ENCODE data around the gene FARP2.
"Not testable (repeated sequence)": the region's sequence is repeated elsewhere in the genome, so short reads cannot be mapped to it uniquely, and the experiment has no call there.

The FARP2 gene

DNA sequence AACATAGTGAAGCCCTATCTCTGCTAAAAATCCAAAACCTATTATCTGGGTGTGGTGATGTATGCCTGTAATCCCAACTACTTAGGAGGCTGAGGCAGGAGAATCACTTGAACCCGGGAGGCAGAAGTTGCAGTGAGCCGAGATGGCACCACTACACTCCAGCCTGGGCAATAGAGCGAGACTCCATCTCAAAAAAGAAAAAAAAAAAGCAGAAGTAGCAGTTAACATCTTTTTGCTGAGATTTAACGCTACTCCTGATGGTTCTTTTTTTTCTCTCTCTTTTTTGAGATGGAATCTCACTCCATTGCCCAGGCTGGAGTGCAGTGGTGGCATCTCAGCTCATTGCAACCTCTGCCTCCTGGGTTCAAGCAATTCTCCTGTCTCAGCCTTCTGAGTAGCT is 36.7 kb downstream of the FARP2 start:
- Mint-ChIP-seq H3K4me1 (ENCODE audit: low read depth) (peaks cover 25% of the 10 kb centered on the region), H3K36me3 (ENCODE audit: low read depth) (peaks cover 32% of the 10 kb centered on the region)
- H3K27ac Mint-ChIP-seq, H3K4me3 Mint-ChIP-seq, H3K27me3 Mint-ChIP-seq, H3K9me3 Mint-ChIP-seq: not testable (repeated sequence)

DNA sequence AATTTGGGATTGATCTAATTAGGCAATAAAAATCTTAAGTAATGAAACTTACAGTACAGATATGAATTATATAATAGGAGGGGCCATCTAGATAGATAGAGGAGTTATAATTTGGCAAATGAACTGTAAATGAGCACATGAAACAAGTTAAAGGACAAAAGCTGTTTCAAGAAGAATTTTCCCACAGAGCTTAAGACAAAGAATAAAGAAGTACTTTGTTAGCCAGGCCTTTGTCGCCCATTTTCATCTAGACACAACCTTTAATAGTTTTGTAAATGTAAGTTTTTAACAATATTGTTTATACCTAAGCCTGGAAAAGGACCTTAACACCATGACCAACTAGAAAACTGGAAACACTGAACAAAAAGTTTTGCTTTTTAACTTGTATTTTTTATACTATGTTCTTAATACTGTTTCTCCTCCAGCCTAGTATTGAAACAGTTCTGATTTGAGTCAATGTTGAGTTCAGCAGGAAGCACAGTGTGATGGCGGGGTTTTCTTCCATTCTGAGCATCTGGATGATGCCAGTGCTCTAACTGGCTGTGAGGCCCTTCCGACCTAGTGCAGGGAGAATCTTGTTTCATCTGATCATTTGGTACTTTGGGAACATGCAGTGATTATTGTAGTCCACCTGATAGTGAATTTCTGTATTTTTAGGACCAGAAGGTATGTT is 37.6 kb downstream of the FARP2 start:
- peaks cover 25% of the 10 kb centered on the region for H3K4me1 Mint-ChIP-seq (ENCODE audit: low read depth)
- H3K27ac Mint-ChIP-seq, result peak overlapping the region; percentile 45
- no peak overlapping the region for H3K4me3 Mint-ChIP-seq
- no peaks in the 10 kb centered on the region for H3K27me3 Mint-ChIP-seq
- no peaks in the 10 kb centered on the region for H3K9me3 Mint-ChIP-seq
- peaks cover 25% of the 10 kb centered on the region for H3K36me3 Mint-ChIP-seq (ENCODE audit: low read depth)

DNA sequence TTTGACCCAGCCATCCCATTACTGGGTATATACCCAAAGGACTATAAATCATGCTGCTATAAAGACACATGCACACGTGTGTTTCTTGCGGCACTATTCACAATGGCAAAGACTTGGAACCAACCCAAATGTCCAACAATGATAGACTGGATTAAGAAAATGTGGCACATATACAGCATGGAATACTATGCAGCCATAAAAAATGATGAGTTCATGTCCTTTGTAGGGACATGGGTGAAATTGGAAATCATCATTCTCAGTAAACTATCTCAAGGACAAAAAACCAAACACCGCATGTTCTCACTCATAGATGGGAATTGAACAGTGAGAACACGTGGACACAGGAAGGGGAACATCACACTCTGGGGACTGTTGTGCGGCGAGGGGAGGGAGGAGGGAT is 40.7 kb downstream of the FARP2 start:
- H3K9me3 Mint-ChIP-seq, H3K4me3 Mint-ChIP-seq, H3K27ac Mint-ChIP-seq: not testable (repeated sequence)

DNA sequence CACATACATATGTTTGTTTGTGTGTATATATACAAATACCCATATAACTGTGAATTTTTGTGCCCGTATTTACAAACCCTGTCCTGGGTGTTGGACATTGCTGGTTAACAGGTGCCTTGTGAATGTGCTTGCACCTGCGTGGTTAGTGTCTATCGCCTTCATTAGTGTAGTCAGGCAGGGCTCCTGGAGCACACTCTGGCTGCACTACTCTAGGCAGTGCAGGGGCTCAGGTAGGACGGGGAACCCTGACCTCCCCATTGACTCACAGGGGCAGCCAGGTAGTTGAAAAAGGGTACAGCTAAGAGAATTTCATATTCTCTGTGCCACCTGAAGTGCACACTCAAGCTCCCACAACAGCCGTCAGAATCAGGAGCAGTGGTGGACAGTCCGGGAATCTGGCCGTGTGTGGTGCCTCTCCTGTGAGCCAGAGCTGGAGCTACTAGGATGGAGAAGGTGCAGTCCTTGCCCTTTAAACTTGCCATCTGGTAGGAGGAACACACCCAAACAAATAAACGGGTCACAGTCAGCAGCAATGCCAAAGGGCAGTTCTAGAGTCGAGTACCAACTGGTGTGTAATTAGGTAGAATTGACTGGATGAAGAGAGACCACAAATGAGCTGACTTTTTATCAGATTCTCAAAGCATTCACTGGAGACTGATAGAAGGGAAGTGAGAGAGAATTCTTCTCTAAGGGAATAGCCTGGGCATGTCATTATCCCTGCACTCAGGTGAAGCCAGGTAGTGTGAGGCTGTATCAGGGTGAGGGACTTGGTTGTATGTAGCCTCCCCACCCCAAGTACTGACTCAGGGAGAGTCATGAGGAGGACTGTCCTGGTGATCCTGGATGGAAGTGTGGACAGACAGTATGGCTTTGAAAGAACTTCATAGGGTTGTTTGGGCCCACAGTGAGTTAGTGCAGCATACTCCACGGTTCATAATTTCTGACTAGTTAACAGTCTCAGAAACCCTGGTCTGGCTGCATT is 44.1 kb downstream of the FARP2 start:
- H3K27ac Mint-ChIP-seq, result no peak overlapping the region
- H3K4me1 Mint-ChIP-seq (ENCODE audit: low read depth), result no peaks in the 10 kb centered on the region
- H3K9me3 Mint-ChIP-seq, result no peaks in the 10 kb centered on the region
- H3K27me3 Mint-ChIP-seq, result no peaks in the 10 kb centered on the region
- H3K4me3 Mint-ChIP-seq, result no peak overlapping the region
- H3K36me3 Mint-ChIP-seq (ENCODE audit: low read depth), result peaks cover 19% of the 10 kb centered on the region

More for the DNA sequence above, 40.7 kb downstream of the FARP2 start:
- H3K36me3 Mint-ChIP-seq (ENCODE audit: low read depth), result peaks cover 25% of the 10 kb centered on the region
- not testable (repeated sequence) for H3K4me1 Mint-ChIP-seq (ENCODE audit: low read depth); H3K27me3 Mint-ChIP-seq

DNA sequence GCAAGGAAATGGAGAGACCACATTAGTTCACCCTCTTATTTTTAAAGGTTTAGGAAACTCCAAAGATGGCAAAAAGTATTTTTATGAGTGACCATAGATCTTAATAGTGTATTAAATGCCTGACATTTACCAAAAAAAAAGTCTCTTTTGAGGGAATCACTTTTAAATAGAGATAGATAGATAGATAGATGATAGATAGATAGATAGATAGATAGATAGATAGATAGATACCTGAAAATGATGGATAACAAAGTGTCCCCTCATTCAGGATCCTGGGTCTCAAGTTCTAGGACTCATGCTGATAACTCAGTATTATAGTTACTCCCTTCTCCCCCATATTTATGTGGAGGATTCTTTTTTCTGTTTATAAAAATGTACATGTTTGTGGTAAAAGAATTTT is 52.8 kb downstream of the FARP2 start:
- H3K36me3 Mint-ChIP-seq (ENCODE audit: low read depth), result peaks cover 38% of the 10 kb centered on the region
- no peak overlapping the region for H3K27ac Mint-ChIP-seq
- no peaks in the 10 kb centered on the region for H3K9me3 Mint-ChIP-seq
- H3K4me1 Mint-ChIP-seq (ENCODE audit: low read depth), result peaks cover 5% of the 10 kb centered on the region
- H3K4me3 Mint-ChIP-seq, result no peak overlapping the region
- no peaks in the 10 kb centered on the region for H3K27me3 Mint-ChIP-seq

DNA sequence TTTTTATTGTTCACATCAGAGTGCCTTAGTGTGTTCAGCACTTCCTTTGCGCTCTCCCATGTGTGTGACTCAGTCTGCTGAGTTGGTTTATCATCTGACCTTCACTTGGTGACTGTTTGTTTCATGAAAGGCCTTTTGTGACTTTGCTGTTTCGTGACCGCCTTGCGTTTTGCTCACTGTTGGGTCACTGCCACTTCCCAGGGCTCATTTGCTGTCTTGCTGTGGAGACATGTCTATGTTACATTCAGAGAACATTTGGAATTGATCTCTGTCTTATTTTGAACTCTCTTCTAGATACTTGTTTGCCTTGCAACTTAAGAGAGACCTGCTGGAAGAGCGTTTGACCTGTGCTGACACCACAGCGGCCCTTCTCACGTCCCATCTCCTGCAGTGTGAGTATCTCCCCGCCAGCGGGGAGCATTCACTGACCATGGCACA is 54.7 kb downstream of the FARP2 start:
- Mint-ChIP-seq H3K9me3 (no peaks in the 10 kb centered on the region), H3K4me3 (no peak overlapping the region), H3K36me3 (ENCODE audit: low read depth) (peaks cover 51% of the 10 kb centered on the region), H3K27me3 (no peaks in the 10 kb centered on the region), H3K27ac (no peak overlapping the region), H3K4me1 (ENCODE audit: low read depth) (peaks cover 5% of the 10 kb centered on the region)

DNA sequence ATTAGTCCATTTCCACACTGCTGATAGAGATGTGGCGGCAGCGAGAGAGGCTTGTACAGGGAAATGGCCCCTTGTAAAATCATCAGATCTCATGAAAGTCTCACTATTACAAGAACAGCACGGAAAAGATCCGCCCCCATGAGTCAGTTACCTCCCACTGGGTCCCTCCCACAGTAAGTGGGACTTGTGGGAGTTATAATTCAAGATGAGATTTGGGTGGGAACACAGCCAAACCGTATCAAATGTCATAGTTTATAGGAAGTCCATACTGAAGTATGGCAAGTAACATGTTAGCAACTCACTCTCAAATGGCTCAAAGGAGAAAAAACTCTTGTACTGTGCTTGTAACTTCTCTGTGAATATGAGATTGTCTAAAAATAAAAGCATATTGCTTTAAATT is 56.1 kb downstream of the FARP2 start:
- Mint-ChIP-seq H3K27me3 (no peaks in the 10 kb centered on the region), H3K27ac (no peak overlapping the region), H3K4me3 (no peak overlapping the region), H3K9me3 (no peaks in the 10 kb centered on the region), H3K36me3 (ENCODE audit: low read depth) (peaks cover 59% of the 10 kb centered on the region), H3K4me1 (ENCODE audit: low read depth) (peaks cover 5% of the 10 kb centered on the region)

DNA sequence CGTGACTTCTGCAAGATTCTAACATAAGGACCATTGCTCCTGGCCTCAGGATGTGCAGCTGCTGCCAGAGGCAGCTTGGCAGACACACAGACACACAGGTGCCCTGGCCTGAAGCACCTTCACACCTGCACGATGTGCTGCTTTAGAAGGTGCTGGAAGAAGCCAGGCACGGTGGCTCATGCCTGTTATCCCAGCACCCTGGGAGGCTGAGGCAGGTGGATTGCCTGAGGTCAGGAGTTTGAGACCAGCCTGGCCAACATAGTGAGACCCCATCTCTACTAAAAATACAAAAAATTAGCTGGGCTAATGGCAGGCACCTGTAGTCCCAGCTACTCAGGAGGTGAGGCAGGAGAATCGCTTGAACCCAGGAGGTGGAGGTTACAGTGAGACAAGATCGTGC is 57.4 kb downstream of the FARP2 start:
- H3K27me3 Mint-ChIP-seq; H3K4me1 Mint-ChIP-seq (ENCODE audit: low read depth); H3K27ac Mint-ChIP-seq; H3K4me3 Mint-ChIP-seq; H3K9me3 Mint-ChIP-seq: not testable (repeated sequence)
- peaks cover 65% of the 10 kb centered on the region for H3K36me3 Mint-ChIP-seq (ENCODE audit: low read depth)

DNA sequence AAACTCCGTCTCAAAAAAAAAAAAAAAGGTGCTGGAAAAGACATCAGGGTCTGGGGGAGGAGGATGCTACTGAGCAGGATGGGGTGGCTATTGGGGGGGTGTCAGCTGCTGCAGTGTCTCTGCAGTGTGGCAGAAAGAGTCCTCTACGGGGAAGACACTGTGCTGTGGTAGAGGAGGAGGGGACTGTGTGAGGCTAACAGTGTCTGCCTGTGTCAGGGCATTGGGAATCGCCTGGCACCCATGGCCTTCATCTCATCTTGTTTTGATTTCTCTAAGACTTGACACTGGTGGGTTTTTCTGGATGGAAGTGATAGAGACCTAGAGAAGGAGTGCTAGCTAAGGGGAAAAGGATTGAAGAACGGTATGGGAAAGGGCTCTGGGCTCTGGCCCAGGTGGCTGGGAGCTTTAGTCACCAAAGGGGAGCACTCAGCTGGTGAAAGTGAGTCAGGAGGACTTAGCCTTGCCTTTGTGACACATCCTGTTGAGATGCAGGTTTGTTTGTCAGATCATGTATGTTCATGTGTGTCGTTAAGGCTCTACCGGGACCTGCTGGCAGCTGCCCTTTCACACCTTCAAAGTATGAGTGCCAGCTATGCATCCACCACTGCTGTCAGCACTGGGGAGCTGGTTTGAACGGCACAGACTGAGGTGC is 58.0 kb downstream of the FARP2 start:
- H3K4me1 Mint-ChIP-seq (ENCODE audit: low read depth), result peaks cover 5% of the 10 kb centered on the region
- no peaks in the 10 kb centered on the region for H3K9me3 Mint-ChIP-seq
- no peaks in the 10 kb centered on the region for H3K27me3 Mint-ChIP-seq
- H3K36me3 Mint-ChIP-seq (ENCODE audit: low read depth), result peaks cover 65% of the 10 kb centered on the region
- no peak overlapping the region for H3K4me3 Mint-ChIP-seq
- no peak overlapping the region for H3K27ac Mint-ChIP-seq

DNA sequence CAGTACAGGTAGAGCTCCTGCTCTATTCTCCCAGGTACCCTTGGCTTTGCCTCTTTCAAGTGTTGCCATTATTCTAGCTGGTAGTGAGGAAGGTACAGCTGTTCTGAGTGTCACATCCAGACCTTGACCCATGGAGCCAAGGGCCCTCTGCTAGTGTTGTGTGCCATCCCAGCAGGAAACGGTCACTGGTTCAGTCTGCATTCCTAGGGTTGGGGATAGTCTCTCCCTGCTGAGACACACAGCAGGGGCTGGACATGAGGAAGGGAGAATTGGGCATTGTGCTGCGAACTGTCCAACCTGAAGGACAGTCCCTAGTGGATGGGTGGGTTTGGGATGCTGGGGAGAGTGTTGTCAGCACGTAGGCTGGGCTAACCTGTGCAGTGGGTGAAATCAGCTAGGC is 59.1 kb downstream of the FARP2 start:
- Mint-ChIP-seq H3K4me1 (ENCODE audit: low read depth) (peaks cover 5% of the 10 kb centered on the region), H3K36me3 (ENCODE audit: low read depth) (peaks cover 70% of the 10 kb centered on the region), H3K9me3 (no peaks in the 10 kb centered on the region), H3K27ac (no peak overlapping the region), H3K4me3 (no peak overlapping the region), H3K27me3 (no peaks in the 10 kb centered on the region)

DNA sequence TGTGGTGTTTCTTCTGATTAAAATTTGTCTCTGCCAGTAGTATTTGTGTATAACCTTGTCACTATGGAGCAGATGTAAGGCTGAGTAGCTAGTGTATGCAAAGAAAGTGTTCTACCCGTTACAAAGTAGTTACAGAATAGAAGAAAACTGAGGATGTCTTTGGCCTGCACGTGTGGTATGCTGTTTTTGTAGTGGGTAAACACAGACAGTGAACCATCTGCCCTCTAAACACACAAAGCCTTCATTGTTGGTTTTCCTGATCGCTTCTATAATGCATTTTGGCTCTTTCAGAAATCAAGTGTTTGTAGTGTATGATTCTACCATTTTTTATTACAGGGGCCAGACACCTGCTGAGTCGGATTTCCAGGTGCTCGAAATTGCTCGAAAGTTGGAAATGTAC is 61.5 kb downstream of the FARP2 start:
- Mint-ChIP-seq H3K4me3 (no peak overlapping the region), H3K27me3 (no peaks in the 10 kb centered on the region), H3K4me1 (ENCODE audit: low read depth) (no peaks in the 10 kb centered on the region), H3K27ac (no peak overlapping the region), H3K9me3 (peaks cover 4% of the 10 kb centered on the region), H3K36me3 (ENCODE audit: low read depth) (peaks cover 66% of the 10 kb centered on the region)

DNA sequence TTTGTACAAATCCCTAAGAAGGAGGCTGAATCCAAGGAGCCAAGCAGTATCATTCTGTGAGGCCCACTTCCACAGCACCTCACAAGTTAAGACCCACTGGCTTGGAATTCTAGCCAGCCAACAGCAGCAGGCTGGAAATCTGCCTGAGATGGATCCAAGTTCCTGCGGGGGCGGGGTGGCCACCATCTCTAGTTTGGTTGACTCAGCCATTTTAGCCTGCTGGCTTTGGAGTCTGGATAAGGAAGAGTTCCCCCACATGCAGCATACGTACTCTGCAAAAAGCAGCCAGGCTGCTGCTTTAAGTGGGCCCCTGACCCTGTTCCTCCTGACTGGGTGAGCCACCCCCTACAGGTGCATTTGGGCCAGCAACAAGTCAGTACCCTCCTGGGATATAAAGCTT is 65.2 kb downstream of the FARP2 start:
- Mint-ChIP-seq H3K36me3 (ENCODE audit: low read depth) (peaks cover 72% of the 10 kb centered on the region), H3K9me3 (peaks cover 17% of the 10 kb centered on the region), H3K27me3 (no peaks in the 10 kb centered on the region), H3K4me3 (no peak overlapping the region), H3K27ac (no peak overlapping the region), H3K4me1 (ENCODE audit: low read depth) (no peaks in the 10 kb centered on the region)

DNA sequence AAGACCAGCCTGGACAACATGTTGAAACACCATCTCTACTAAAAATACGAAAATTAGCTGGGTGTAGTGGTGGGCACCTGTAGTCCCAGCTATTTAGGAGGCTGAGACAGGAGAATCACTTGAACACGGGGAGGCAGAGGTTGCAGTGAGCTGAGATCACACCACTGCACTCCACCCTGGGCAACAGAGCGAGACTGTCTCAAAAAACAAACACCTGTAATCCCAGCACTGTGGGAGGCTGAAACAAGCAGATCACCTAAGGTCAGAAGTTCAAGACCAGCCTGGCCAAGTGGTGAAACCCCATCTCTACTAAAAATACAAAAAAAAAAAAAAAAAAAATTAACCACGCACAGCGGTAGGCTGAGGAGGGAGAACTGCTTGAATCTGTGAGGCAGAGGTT is 65.9 kb downstream of the FARP2 start:
- H3K4me1 Mint-ChIP-seq (ENCODE audit: low read depth); H3K27me3 Mint-ChIP-seq; H3K4me3 Mint-ChIP-seq; H3K27ac Mint-ChIP-seq: not testable (repeated sequence)
- H3K9me3 Mint-ChIP-seq, result peaks cover 17% of the 10 kb centered on the region
- peaks cover 72% of the 10 kb centered on the region for H3K36me3 Mint-ChIP-seq (ENCODE audit: low read depth)

DNA sequence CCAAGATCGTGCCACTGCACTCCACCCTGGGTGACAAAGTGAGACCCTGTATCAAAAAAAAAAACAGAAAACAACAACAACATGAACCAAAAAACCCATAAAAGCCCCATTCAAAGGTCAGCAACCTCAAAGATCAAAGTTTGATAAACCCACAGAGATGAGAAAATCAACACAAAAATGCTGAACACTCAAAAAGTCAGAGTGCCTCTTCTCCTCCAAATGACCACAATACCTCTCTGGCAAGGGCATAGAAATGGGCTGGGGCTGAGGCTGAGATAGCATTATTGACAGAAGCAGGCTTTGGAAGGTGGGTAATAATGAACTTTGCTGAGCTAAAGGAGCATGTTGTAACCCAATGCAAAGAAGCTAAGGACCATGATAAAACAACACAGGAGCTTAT is 66.3 kb downstream of the FARP2 start:
- Mint-ChIP-seq H3K9me3 (peaks cover 17% of the 10 kb centered on the region), H3K4me1 (ENCODE audit: low read depth) (no peaks in the 10 kb centered on the region), H3K4me3 (no peak overlapping the region), H3K27ac (no peak overlapping the region), H3K36me3 (ENCODE audit: low read depth) (peaks cover 72% of the 10 kb centered on the region), H3K27me3 (no peaks in the 10 kb centered on the region)

DNA sequence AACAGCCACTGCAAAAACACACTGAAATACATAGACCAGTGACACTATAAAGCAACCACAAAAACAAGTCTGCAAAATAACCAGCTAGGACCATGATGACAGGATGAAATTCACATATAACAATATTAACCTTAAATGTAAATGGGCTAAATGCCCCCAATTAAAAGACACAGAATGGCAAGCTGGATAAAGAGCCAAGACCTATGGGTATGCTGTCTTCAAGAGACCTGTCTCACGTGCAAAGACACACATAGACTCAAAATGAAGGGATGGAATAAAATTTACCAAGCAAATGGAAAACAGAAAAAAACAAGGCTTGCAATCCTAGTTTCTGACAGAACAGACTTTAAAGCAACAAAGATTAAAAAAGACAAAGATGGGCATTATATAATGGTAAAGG is 67.4 kb downstream of the FARP2 start:
- Mint-ChIP-seq H3K9me3 (peaks cover 17% of the 10 kb centered on the region), H3K36me3 (ENCODE audit: low read depth) (peaks cover 61% of the 10 kb centered on the region)
- not testable (repeated sequence) for H3K4me3 Mint-ChIP-seq; H3K4me1 Mint-ChIP-seq (ENCODE audit: low read depth); H3K27ac Mint-ChIP-seq; H3K27me3 Mint-ChIP-seq

Data from stimulated activated naive CD8-positive, alpha-beta T cell treated with anti-CD3 and anti-CD28 coated beads, Interleukin-15, Interleukin-2, amounts not matched to agents 100 ng/mL and 50 ng/mL, for 24 hours (primary cell).